GM23338 (cell line): ENCODE results near the gene RIN3. TPM values are rescaled to one million over a fixed set of nuclear protein-coding genes. Genes with fewer than 3 reads are reported as not detected.

Experiments
- ATAC-seq: fragments of 200-7000 bp; cut with Tn5 transposase; 3 replicates; pipeline ENCODE4 v1.9.1; 2020
- DNase-seq: peaks from one replicate; pipeline ENCODE4 v3.0.0-alpha.2; 2015; ENCODE audit warnings: low spot score
- H2AFZ ChIP-seq: fragments of 200-600 bp; sonication (generic); 2 replicates; pipeline ENCODE4 v1.8.0; 2016; ENCODE audit warnings: antibody characterized with exemption, mild to moderate bottlenecking, moderate library complexity
- H3F3A ChIP-seq: fragments of 200-600 bp; sonication (generic); replicated peaks from 2 replicates; pipeline ENCODE4 v1.8.0; 2017; ENCODE audit warnings: antibody characterized with exemption, mixed run types, low read depth
- H3K27ac ChIP-seq: fragments of 200-600 bp; sonication (generic); 2 replicates; pipeline ENCODE4 v1.6.1; 2016; ENCODE audit warnings: low read depth
- H3K27me3 ChIP-seq: fragments of 200-600 bp; sonication (generic); 2 replicates; pipeline ENCODE4 v1.8.0; 2016; ENCODE audit warnings: mild to moderate bottlenecking, mixed run types, moderate library complexity; ENCODE audit not compliant: insufficient read depth
- H3K36me3 ChIP-seq: fragments of 200-600 bp; sonication (generic); 2 replicates; pipeline ENCODE4 v1.8.0; 2016; ENCODE audit warnings: mild to moderate bottlenecking; ENCODE audit not compliant: insufficient read depth
- H3K4me1 ChIP-seq: fragments of 200-600 bp; sonication (generic); 2 replicates; pipeline ENCODE4 v1.8.0; 2016; ENCODE audit warnings: mild to moderate bottlenecking, moderate library complexity; ENCODE audit not compliant: insufficient read depth
- H3K4me2 ChIP-seq: fragments of 200-600 bp; sonication (generic); 2 replicates; pipeline ENCODE4 v1.7.1; 2017; ENCODE audit warnings: mixed run types
- H3K4me3 ChIP-seq: fragments of 200-600 bp; sonication (generic); 2 replicates; pipeline ENCODE4 v1.6.1; 2016; ENCODE audit warnings: mixed run types
- H3K79me2 ChIP-seq: fragments of 200-600 bp; sonication (generic); replicated peaks from 2 replicates; pipeline ENCODE4 v1.8.0; 2017; ENCODE audit warnings: mild to moderate bottlenecking; ENCODE audit not compliant: insufficient read depth
- H3K9me2 ChIP-seq: fragments of 200-600 bp; sonication (generic); 2 replicates; pipeline ENCODE4 v1.8.0; 2017; ENCODE audit not compliant: insufficient read depth
- H4K20me1 ChIP-seq: fragments of 200-600 bp; sonication (generic); replicated peaks from 2 replicates; pipeline ENCODE4 v1.8.0; 2017; ENCODE audit warnings: mild to moderate bottlenecking; ENCODE audit not compliant: insufficient read depth
- H3K27ac Mint-ChIP-seq: 2 replicates; pipeline ENCODE4 v1.8.0; 2020; ENCODE audit warnings: inconsistent platforms, mild to moderate bottlenecking, moderate library complexity, mixed read lengths
- H3K27me3 Mint-ChIP-seq: 3 replicates; pipeline ENCODE4 v1.8.0; 2022; ENCODE audit warnings: low read depth, mild to moderate bottlenecking, moderate library complexity, mixed read lengths, inconsistent platforms; ENCODE audit not compliant: insufficient read depth, poor library complexity
- H3K36me3 Mint-ChIP-seq: 3 replicates; pipeline ENCODE4 v1.8.0; 2021; ENCODE audit warnings: low read depth, mild to moderate bottlenecking, inconsistent platforms, moderate library complexity, mixed read lengths
- H3K4me1 Mint-ChIP-seq: 3 replicates; pipeline ENCODE4 v1.8.0; 2020; ENCODE audit warnings: mild to moderate bottlenecking, inconsistent platforms, mixed read lengths
- H3K4me3 Mint-ChIP-seq: 3 replicates; pipeline ENCODE4 v1.8.0; 2021; ENCODE audit warnings: moderate library complexity, mild to moderate bottlenecking, inconsistent platforms, mixed read lengths
- H3K9me3 Mint-ChIP-seq: 3 replicates; pipeline ENCODE4 v1.8.0; 2020; ENCODE audit warnings: moderate library complexity, mild to moderate bottlenecking, inconsistent platforms, mixed read lengths
- CREB1 ChIP-seq: fragments of 250-450 bp; sonication (Bioruptor Pico); IDR thresholded peaks from 2 replicates; pipeline ENCODE4 v1.5.0; 2020; ENCODE audit warnings: low read depth, mild to moderate bottlenecking, moderate library complexity
- CTCF ChIP-seq, 2 experiments: fragments of 200-600 bp in 1 of 2; sonication (generic) in 1 of 2; conservative IDR thresholded peaks; 2 replicates each; pipeline versions ENCODE4 v1.5.1 to v1.6.1; 2016 to 2017; ENCODE audit warnings: antibody characterized with exemption in 2 of 2, low read depth in 2 of 2, mild to moderate bottlenecking in 2 of 2, moderate library complexity in 1 of 2
- EZH2 ChIP-seq: fragments of 200-600 bp; sonication (generic); IDR thresholded peaks from one replicate; pipeline ENCODE4 v1.8.0; 2017; ENCODE audit warnings: antibody characterized with exemption, mild to moderate bottlenecking, low read depth; ENCODE audit not compliant: unreplicated experiment
- EZH2phosphoT487 ChIP-seq: fragments of 200-600 bp; sonication (generic); IDR thresholded peaks from one replicate; pipeline ENCODE4 v1.8.1; 2018; ENCODE audit warnings: antibody characterized with exemption; ENCODE audit not compliant: unreplicated experiment
- JUNB ChIP-seq: IDR thresholded peaks from one replicate; pipeline ENCODE4 v1.6.1; 2016; ENCODE audit warnings: antibody characterized with exemption; ENCODE audit not compliant: unreplicated experiment
- NANOG ChIP-seq: IDR thresholded peaks from 2 replicates; pipeline ENCODE4 v1.6.1; 2016; ENCODE audit warnings: antibody characterized with exemption, borderline replicate concordance
- POLR2AphosphoS5 ChIP-seq: IDR thresholded peaks from 2 replicates; pipeline ENCODE4 v1.6.1; 2016; ENCODE audit warnings: antibody characterized with exemption, low read depth
- STAT1 ChIP-seq: IDR thresholded peaks from one replicate; pipeline ENCODE4 v1.6.1; 2016; ENCODE audit warnings: antibody characterized with exemption; ENCODE audit not compliant: unreplicated experiment
- ZNF114 ChIP-seq: fragments of 250-450 bp; sonication (Bioruptor Pico); IDR thresholded peaks from 2 replicates; pipeline ENCODE4 v1.5.0; 2020; ENCODE audit warnings: mild to moderate bottlenecking, moderate library complexity
- ZNF462 ChIP-seq: fragments of 250-450 bp; sonication (Bioruptor Pico); IDR thresholded peaks from 2 replicates; pipeline ENCODE4 v1.5.0; 2020; ENCODE audit warnings: mild to moderate bottlenecking, moderate library complexity
- polyA plus RNA-seq: library from polyadenylated mRNA; unstranded; fragments of >200 nt; fragmentation: Nextera tagmentation; extraction: Ambion mirVana; gene quantifications from 2 replicates; pipeline ENCODE4 v1.2.1, GENCODE V29; 2016
- total RNA-seq: library from RNA; depleted of rRNA; stranded (reverse); fragments of >200 nt; shearing (Covaris generic); gene quantifications from 2 replicates; pipeline ENCODE4 v1.2.3, GENCODE V29; 2014
- TF ChIP-seq, protein P1 (sequence below): IDR thresholded peaks from one replicate; pipeline ENCODE4 v1.6.1; 2018; ENCODE audit warnings: antibody characterized with exemption; ENCODE audit not compliant: unreplicated experiment
- TF ChIP-seq, protein P2 (sequence below): IDR thresholded peaks from 2 replicates; pipeline ENCODE4 v1.6.1; 2016; ENCODE audit warnings: antibody characterized with exemption

RIN3 gene
- total and polyA plus RNA-seq, 2 experiments from 2014 or later: 0.97 to 1.5 TPM

DNA sequence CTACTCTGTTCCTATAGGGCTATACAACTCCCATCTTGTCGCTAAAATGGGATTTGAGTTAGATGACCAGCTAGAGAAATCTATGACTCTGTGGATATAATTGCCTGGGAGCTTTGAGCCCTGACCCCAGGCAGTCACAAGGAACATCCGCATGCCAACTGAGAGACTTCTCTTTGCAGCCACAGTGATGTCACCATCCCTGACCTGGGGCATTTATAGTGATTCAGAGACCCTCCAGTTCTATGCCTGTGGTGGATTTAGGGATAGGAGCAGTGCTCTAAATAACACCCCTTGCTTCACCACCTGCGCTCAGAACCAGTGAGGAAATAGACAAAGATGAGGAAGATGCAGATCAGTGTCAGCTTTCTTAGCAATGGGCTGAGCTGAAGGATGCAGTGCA, 86.2 kb downstream of the RIN3 start (continued):
- TF ChIP-seq ZNF462 (CRISPR knock-in tag): no peak
- TF ChIP-seq NANOG: no peak
- TF ChIP-seq POLR2AphosphoS5: no peak
- no peak for TF ChIP-seq STAT1
- TF ChIP-seq CTCF (conservative IDR thresholded peaks at IDR 0.05; ENCODE audit: low read depth in 2 of 2): no peak
- no peak for TF ChIP-seq CREB1
- TF ChIP-seq ZNF114 (CRISPR knock-in tag): no peak
- no peak for TF ChIP-seq JUNB

GRCh38 chr14:92600318-92601053, 86.9 kb downstream of the RIN3 start:
- Histone ChIP-seq H3K79me2 (no peaks in the 10 kb centered on the region), H4K20me1 (no peaks in the 10 kb centered on the region), H3K4me2 (no peak overlapping the region), H3K4me3 (no peak overlapping the region), H3K4me1 (no peaks in the 10 kb centered on the region), H3K36me3 (no peaks in the 10 kb centered on the region), H3K27ac (no peak overlapping the region), H3K27me3 (no peaks in the 10 kb centered on the region), H3F3A (no peaks in the 10 kb centered on the region), H3K9me2 (no peaks in the 10 kb centered on the region), H2AFZ (no peak overlapping the region)
- no peak for ATAC-seq
- no peaks in the 10 kb centered on the region for H3K9me3 Mint-ChIP-seq
- H3K36me3 Mint-ChIP-seq: no peaks in the 10 kb centered on the region
- no peak overlapping the region for H3K4me3 Mint-ChIP-seq
- no peak for DNase-seq
- no peaks in the 10 kb centered on the region for H3K4me1 Mint-ChIP-seq
- H3K27ac Mint-ChIP-seq: no peak overlapping the region
- H3K27me3 Mint-ChIP-seq: peaks cover 5% of the 10 kb centered on the region
- TF ChIP-seq CREB1 (no peak), ZNF114 (CRISPR knock-in tag) (no peak), JUNB (no peak), STAT1 (no peak), EZH2phosphoT487 (no peak), EZH2 (no peak)
- TF ChIP-seq, protein P1, sequence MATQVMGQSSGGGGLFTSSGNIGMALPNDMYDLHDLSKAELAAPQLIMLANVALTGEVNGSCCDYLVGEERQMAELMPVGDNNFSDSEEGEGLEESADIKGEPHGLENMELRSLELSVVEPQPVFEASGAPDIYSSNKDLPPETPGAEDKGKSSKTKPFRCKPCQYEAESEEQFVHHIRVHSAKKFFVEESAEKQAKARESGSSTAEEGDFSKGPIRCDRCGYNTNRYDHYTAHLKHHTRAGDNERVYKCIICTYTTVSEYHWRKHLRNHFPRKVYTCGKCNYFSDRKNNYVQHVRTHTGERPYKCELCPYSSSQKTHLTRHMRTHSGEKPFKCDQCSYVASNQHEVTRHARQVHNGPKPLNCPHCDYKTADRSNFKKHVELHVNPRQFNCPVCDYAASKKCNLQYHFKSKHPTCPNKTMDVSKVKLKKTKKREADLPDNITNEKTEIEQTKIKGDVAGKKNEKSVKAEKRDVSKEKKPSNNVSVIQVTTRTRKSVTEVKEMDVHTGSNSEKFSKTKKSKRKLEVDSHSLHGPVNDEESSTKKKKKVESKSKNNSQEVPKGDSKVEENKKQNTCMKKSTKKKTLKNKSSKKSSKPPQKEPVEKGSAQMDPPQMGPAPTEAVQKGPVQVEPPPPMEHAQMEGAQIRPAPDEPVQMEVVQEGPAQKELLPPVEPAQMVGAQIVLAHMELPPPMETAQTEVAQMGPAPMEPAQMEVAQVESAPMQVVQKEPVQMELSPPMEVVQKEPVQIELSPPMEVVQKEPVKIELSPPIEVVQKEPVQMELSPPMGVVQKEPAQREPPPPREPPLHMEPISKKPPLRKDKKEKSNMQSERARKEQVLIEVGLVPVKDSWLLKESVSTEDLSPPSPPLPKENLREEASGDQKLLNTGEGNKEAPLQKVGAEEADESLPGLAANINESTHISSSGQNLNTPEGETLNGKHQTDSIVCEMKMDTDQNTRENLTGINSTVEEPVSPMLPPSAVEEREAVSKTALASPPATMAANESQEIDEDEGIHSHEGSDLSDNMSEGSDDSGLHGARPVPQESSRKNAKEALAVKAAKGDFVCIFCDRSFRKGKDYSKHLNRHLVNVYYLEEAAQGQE: no peak
- TF ChIP-seq, protein P2, sequence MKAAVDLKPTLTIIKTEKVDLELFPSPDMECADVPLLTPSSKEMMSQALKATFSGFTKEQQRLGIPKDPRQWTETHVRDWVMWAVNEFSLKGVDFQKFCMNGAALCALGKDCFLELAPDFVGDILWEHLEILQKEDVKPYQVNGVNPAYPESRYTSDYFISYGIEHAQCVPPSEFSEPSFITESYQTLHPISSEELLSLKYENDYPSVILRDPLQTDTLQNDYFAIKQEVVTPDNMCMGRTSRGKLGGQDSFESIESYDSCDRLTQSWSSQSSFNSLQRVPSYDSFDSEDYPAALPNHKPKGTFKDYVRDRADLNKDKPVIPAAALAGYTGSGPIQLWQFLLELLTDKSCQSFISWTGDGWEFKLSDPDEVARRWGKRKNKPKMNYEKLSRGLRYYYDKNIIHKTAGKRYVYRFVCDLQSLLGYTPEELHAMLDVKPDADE: no peak
